MM.1S (cell line): ENCODE data around the gene RUSC2.
"Not testable (repeated sequence)": the region's sequence is repeated elsewhere in the genome, so short reads cannot be mapped to it uniquely, and the experiment has no call there.

Experiments used
- DNase-seq: peaks from one replicate; pipeline ENCODE4 v3.0.0-alpha.2; 2015
- H2AFZ ChIP-seq: fragments of 300-600 bp; sonication (generic); 2 replicates; pipeline ENCODE4 v1.6.0; 2016; ENCODE audit warnings: antibody characterized with exemption, low read length
- H3F3A ChIP-seq: fragments of 300-600 bp; sonication (generic); 2 replicates; pipeline ENCODE4 v1.6.1; 2016; ENCODE audit warnings: mild to moderate bottlenecking, antibody characterized with exemption, low read length, moderate library complexity, mixed read lengths; ENCODE audit not compliant: insufficient read depth
- H3K27ac ChIP-seq: fragments of 300-600 bp; sonication (generic); 2 replicates; pipeline ENCODE4 v1.5.1; 2016; ENCODE audit warnings: mild to moderate bottlenecking, low read length
- H3K27me3 ChIP-seq: fragments of 300-600 bp; sonication (generic); replicated peaks from 2 replicates; pipeline ENCODE4 v1.6.0; 2016; ENCODE audit warnings: low read length; ENCODE audit not compliant: insufficient read depth
- H3K36me3 ChIP-seq: fragments of 300-600 bp; sonication (generic); replicated peaks from 2 replicates; pipeline ENCODE4 v1.6.1; 2016; ENCODE audit warnings: mild to moderate bottlenecking, low read length, mixed read lengths; ENCODE audit not compliant: insufficient read depth
- H3K4me1 ChIP-seq: fragments of 300-600 bp; sonication (generic); 2 replicates; pipeline ENCODE4 v1.6.1; 2016; ENCODE audit warnings: low read length, mixed read lengths
- H3K4me2 ChIP-seq: fragments of 300-600 bp; sonication (generic); 2 replicates; pipeline ENCODE4 v1.6.0; 2016; ENCODE audit warnings: low read depth, low read length
- H3K4me3 ChIP-seq: fragments of 300-600 bp; sonication (generic); 2 replicates; pipeline ENCODE4 v1.5.1; 2016; ENCODE audit warnings: low read length, mixed read lengths
- H3K79me2 ChIP-seq: fragments of 300-600 bp; sonication (generic); 2 replicates; pipeline ENCODE4 v1.6.1; 2016; ENCODE audit warnings: mixed run types, low read length, mixed read lengths
- H3K9ac ChIP-seq: fragments of 300-600 bp; sonication (generic); 2 replicates; pipeline ENCODE4 v1.6.1; 2016; ENCODE audit warnings: low read length, mixed read lengths
- H3K9me2 ChIP-seq: fragments of 300-600 bp; sonication (generic); replicated peaks from 2 replicates; pipeline ENCODE4 v1.6.1; 2016; ENCODE audit warnings: mild to moderate bottlenecking, low read length, mixed read lengths; ENCODE audit not compliant: insufficient read depth
- H3K9me3 ChIP-seq: fragments of 300-600 bp; sonication (generic); replicated peaks from 2 replicates; pipeline ENCODE4 v1.6.1; 2016; ENCODE audit warnings: mild to moderate bottlenecking, low read length, mixed read lengths; ENCODE audit not compliant: insufficient read depth
- H4K20me1 ChIP-seq: fragments of 300-600 bp; sonication (generic); 2 replicates; pipeline ENCODE4 v1.6.1; 2016; ENCODE audit warnings: mild to moderate bottlenecking, low read length, moderate library complexity, mixed read lengths; ENCODE audit not compliant: insufficient read depth
- EZH2 ChIP-seq: fragments of 300-600 bp; sonication (generic); optimal IDR thresholded peaks from 2 replicates; pipeline ENCODE3; 2017; ENCODE audit warnings: low read depth, mild to moderate bottlenecking, antibody characterized with exemption, low read length, mixed read lengths
- EZH2phosphoT487 ChIP-seq: fragments of 300-600 bp; sonication (generic); IDR thresholded peaks from 2 replicates; pipeline ENCODE4 v1.6.1; 2018; ENCODE audit warnings: antibody characterized with exemption, low read length
- TF ChIP-seq, protein P1 (sequence below): fragments of 300-600 bp; sonication (generic); IDR thresholded peaks from 2 replicates; pipeline ENCODE4 v1.5.1; 2016; ENCODE audit warnings: antibody characterized with exemption, low read length, mixed read lengths

Gene RUSC2

DNA sequence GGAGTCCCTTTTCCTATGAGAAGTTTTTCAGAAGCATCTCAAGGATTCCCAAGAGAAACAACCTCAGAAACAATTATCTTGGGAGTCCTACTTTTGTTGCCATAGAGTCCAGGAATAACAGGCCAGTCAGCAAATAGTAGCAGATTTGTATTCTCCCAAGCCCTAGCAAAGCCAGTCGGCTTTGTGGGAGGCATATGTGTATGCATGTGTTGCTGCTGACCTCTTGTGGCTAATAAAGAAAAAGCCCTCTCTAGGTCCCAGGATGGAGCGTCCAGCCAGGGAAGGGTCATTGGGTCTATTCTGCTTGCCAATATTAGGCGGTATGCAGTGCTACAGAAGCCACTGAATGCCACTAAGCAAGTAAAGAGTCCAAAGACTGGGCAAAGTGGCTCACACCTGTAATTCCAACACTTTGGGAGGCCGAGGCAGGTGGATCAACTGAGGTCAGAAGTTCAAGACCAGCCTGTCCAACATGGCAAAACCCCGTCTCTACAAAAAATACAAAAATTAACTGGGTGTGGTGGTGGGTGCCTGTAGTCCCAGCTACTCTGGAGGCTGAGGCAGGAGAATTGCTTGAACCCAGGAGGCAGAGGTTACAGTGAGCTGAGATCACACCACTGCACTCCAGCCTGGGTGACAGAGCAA is 12.6 kb upstream of the RUSC2 start:
- H3K9ac ChIP-seq, H4K20me1 ChIP-seq, H3K27ac ChIP-seq, H3K4me3 ChIP-seq, H3K4me2 ChIP-seq, H3K79me2 ChIP-seq, H3K36me3 ChIP-seq, H3F3A ChIP-seq, H3K4me1 ChIP-seq, H3K9me2 ChIP-seq, H3K9me3 ChIP-seq, H3K27me3 ChIP-seq: not testable (repeated sequence)
- peak overlapping the region; percentile 21; the same call in 1 of the 2 replicates for H2AFZ ChIP-seq
- DNase-seq, result peak; percentile 78
- TF ChIP-seq, protein P1, sequence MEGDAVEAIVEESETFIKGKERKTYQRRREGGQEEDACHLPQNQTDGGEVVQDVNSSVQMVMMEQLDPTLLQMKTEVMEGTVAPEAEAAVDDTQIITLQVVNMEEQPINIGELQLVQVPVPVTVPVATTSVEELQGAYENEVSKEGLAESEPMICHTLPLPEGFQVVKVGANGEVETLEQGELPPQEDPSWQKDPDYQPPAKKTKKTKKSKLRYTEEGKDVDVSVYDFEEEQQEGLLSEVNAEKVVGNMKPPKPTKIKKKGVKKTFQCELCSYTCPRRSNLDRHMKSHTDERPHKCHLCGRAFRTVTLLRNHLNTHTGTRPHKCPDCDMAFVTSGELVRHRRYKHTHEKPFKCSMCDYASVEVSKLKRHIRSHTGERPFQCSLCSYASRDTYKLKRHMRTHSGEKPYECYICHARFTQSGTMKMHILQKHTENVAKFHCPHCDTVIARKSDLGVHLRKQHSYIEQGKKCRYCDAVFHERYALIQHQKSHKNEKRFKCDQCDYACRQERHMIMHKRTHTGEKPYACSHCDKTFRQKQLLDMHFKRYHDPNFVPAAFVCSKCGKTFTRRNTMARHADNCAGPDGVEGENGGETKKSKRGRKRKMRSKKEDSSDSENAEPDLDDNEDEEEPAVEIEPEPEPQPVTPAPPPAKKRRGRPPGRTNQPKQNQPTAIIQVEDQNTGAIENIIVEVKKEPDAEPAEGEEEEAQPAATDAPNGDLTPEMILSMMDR, result peak; percentile 86

DNA sequence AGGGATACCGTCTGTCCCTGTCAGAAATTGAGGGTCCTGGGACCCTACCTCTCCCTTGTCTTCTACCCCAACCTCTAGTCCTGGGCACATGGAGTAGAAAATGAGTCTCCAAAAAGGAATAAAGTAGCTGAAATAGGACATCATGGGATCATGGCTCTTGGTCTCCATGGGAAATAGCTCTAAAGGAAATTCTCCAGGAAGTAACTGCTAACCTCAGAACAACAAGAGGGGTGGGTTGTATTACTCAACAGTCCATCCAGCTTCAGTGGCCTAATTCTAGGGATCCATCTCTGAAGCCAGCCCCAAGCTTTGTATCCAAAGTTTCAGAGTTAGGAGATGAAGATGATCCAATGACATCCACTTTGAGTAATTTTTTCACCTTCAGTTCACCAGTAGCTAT is 11.0 kb upstream of the RUSC2 start:
- Histone ChIP-seq H3K79me2 (no peaks in the 10 kb centered on the region), H3K4me3 (no peak overlapping the region), H3K4me1 (peaks cover 3% of the 10 kb centered on the region; the same call in 1 of the 2 replicates), H3K4me2 (no peak overlapping the region), H3K27ac (no peak overlapping the region), H2AFZ (no peak overlapping the region), H3K27me3 (no peaks in the 10 kb centered on the region), H3K9ac (no peak overlapping the region), H3F3A (no peaks in the 10 kb centered on the region), H3K9me2 (no peaks in the 10 kb centered on the region), H3K36me3 (no peaks in the 10 kb centered on the region), H4K20me1 (no peaks in the 10 kb centered on the region), H3K9me3 (no peaks in the 10 kb centered on the region)
- TF ChIP-seq EZH2phosphoT487 (no peak), EZH2 (no peak)
- TF ChIP-seq, protein P1, result no peak
- no peak for DNase-seq

DNA sequence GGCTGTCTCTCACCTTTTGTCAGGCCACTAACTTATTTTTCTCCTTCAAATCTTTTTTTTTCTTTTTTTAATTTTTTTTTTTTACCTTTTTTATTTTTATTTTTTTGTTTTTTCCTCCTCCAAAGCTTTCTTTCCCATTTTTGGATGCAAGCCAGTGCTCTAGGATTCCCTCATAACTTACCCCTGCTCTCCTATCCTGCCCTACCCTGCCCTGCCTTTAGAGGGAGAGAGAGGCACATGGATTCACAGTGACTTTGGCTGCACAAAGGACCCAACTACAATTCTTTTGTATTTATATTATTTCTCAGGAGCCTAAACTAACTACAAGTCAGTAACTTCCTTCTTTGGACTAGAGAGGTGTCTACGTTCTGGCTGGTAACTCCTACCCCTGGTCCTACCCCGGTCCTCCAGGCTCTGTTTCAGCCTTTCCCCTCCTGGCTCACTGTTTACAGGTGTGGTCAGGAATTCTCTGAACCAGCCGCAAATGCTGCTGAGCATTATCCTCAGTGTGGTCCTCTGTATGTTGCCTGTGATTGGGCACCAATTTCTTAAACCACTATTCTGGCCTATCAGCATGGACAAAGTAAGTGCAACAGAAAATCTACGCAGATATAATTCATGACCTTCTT is 8.4 kb upstream of the RUSC2 start:
- no peaks in the 10 kb centered on the region for H3K79me2 ChIP-seq
- H3F3A ChIP-seq, result no peaks in the 10 kb centered on the region
- no peak overlapping the region for H3K4me3 ChIP-seq
- H3K9me3 ChIP-seq, result no peaks in the 10 kb centered on the region
- no peaks in the 10 kb centered on the region for H4K20me1 ChIP-seq
- H3K9ac ChIP-seq, result no peak overlapping the region
- H3K4me1 ChIP-seq, result peaks cover 3% of the 10 kb centered on the region; the same call in 1 of the 2 replicates
- peak; percentile 53 for DNase-seq
- H3K27me3 ChIP-seq, result no peaks in the 10 kb centered on the region
- H2AFZ ChIP-seq, result no peak overlapping the region
- H3K27ac ChIP-seq, result no peak overlapping the region
- no peak overlapping the region for H3K4me2 ChIP-seq
- no peaks in the 10 kb centered on the region for H3K36me3 ChIP-seq
- H3K9me2 ChIP-seq, result no peaks in the 10 kb centered on the region
- TF ChIP-seq EZH2phosphoT487, result no peak
- TF ChIP-seq, protein P1, result peak; percentile 62
